TTC549 (cell line): ENCODE results near the gene TAF11L4.
"Not testable (repeated sequence)": the region's sequence is repeated elsewhere in the genome, so short reads cannot be mapped to it uniquely, and the experiment has no call there.

Source experiments
- FAIRE-seq: peaks from 2 replicates; lab custom pipeline; 2012; peaks lifted over from hg19 to GRCh38; lab: Jason Lieb, UNC

The TAF11L4 gene

GRCh38 chr5:17521501-17521900 is at the start of gene TAF11L4:
Gene TAF11L4 (plus strand): TSS chr5:17521801.
- FAIRE-seq: not testable (repeated sequence)

DNA sequence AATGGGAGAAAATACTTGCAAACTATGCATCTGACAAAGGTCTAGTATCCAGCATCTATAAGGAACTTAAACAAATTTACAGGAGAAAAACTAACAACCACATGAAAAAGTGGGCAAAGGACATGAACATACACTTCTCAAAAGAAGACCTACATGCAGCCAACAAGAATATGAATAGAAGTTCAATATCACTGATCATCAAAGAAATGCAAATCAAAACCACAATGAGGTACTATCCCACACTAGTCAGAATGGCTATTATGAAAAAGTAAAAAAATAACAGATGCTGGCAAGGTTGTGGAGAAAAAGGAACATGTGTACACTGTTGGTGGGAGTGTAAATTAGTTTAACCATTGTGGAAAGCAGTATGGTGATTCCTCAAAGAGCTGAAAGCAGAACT is 46.5 kb upstream of the TAF11L4 start:
- not testable (repeated sequence) for FAIRE-seq

GRCh38 chr5:17477043-17477442 is 44.6 kb upstream of the TAF11L4 start:
- no peak for FAIRE-seq

- no peak for FAIRE-seq
Measured at GRCh38 chr5:17477573-17478265, 43.9 kb upstream of the TAF11L4 start.

GRCh38 chr5:17481378-17481777 is 40.2 kb upstream of the TAF11L4 start:
- no peak for FAIRE-seq

DNA sequence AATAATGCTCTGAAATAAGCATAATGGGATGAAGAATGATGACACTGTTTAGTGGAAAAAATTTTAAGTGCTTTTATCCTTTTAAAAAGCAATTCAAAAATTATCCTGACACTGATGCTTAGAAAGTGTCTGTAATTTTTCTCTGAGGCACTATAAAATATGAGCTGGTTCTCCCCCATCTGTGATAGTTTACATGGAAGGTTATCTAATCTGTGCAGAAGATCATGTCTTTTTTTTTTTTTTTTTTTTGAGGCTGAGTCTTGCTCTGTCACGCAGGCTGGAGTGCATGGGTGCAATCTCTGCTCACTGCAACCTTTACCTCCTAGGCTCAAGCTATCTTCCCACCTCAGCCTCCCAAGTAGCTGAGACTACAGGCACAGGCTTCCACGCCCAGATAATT is 38.8 kb upstream of the TAF11L4 start:
- no peak for FAIRE-seq

DNA sequence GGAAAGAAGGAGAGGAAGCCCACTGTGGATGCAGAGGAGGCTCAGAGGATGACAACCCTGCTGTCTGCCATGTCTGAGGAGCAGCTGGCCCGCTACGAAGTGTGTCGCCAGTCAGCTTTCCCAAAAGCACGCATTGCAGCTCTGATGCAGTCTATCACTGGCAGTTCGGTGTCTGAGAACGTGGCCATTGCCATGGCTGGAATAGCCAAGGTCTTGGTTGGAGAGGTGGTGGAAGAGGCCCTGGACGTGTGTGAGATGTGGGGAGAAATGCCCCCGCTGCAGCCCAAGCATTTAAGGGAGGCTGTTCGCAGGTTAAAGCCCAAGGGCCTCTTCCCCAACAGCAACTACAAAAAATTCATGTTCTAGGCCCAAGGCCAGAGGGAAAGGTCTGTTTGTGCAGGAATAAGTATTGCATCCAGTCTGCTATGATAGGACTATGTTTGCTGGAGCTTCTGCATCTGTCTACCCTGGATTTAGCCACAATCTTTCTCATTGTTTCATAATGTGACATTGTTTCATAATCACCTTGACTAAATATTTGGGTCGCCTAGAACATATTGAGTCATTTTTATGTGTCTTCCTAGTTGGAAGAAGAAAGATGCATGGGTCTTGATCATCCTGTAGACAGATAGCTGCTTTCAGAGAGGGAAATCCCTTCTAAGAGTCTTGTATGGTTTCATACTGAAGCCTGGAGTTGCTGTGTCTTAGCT is 35.0 kb upstream of the TAF11L4 start:
- FAIRE-seq: not testable (repeated sequence)

GRCh38 chr5:17487174-17487512 is 34.5 kb upstream of the TAF11L4 start:
- FAIRE-seq: no peak

DNA sequence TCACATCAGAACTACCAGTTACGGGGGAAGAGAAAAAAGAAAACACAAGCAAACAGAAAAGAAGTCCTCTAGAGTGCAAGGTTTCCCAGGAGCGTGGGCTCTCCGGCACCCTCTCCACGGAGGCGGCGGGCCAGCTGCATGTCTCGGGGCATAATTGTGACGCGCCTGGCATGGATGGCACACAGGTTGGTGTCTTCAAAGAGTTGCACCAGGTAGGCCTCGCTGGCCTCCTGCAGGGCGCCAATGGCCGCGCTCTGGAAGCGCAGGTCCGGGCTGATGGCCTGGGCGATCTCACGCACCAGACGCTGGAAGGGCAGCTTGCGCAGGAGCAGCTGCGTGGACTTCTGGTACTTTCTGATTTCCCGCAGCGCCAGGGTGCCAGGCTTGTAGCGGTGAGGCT is 30.3 kb upstream of the TAF11L4 start:
- not testable (repeated sequence) for FAIRE-seq

GRCh38 chr5:17492770-17493169 is 28.8 kb upstream of the TAF11L4 start:
- no peak for FAIRE-seq

DNA sequence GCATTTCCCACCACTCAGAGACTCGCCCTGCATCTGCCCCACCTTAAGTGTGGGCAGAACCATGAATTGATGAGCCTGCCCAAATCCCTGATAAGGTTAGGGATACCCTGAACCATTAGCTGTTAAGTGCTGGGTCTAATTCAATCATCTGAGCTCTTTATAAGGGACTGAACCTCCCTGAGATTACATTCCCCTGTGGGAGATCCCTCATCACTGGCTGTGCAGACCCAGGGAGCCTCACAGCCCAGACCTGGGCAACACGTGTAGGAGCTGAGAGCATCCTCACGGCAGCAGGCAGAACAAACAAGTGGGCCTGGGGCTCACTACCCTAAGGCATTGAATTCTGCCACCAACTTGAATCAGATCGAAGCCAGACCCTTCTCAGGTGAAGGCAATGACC is 24.2 kb upstream of the TAF11L4 start:
- FAIRE-seq: no peak

GRCh38 chr5:17497931-17498330 is 23.7 kb upstream of the TAF11L4 start, which contains the start of gene TAF11L2:
Gene TAF11L2 (plus strand): TSS chr5:17498231.
- FAIRE-seq: not testable (repeated sequence)

- FAIRE-seq: no peak
Measured at GRCh38 chr5:17511775-17512325, 9.8 kb upstream of the TAF11L4 start.

GRCh38 chr5:17517526-17517925 is 4.1 kb upstream of the TAF11L4 start:
- not testable (repeated sequence) for FAIRE-seq

GRCh38 chr5:17518067-17518466 is 3.5 kb upstream of the TAF11L4 start, which contains the start of gene TAF11L3:
Gene TAF11L3 (plus strand): TSS chr5:17518367.
- FAIRE-seq: not testable (repeated sequence)

DNA sequence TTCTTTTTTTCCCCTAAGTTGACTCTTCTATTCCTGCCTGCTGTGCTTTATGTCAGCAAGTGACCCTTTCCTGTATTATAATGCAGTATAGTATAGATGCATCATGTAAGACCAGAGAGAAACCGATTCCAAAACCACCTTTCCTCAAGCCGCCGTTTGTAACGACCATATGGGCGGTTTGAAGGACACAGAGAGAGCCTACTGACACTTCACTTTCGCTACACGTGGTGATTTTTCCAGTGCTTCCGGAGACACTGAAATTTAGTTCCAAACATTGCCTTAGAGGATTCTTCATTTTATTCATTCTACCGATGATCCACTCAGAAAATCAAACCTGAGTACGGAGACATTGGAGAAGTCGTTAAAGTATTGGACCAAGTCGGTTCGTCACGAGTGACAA is 2.1 kb upstream of the TAF11L4 start:
- not testable (repeated sequence) for FAIRE-seq

DNA sequence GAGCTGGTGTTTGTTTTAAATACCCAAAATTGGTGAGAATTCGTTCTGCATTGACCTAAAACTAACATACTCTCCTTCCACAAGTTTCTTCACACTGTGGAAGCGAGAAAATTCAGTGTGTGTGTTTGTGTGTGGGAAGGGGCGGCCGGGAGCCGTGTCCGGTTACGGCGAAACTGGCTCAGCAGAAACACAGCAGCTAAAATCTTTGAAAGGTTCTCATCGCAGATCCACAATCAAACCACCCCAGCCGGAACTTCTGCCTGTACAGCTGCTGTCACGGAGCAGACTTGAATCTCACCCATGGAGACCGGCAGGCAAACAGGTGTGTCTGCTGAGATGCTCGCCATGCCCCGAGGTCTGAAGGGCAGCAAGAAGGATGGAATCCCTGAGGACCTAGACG is 3.3 kb downstream of the TAF11L4 start, which contains the start of gene TAF11L5:
Gene TAF11L5, plus strand, starts transcription at position 301 of the 400 bp plus-strand sequence.
- not testable (repeated sequence) for FAIRE-seq

DNA sequence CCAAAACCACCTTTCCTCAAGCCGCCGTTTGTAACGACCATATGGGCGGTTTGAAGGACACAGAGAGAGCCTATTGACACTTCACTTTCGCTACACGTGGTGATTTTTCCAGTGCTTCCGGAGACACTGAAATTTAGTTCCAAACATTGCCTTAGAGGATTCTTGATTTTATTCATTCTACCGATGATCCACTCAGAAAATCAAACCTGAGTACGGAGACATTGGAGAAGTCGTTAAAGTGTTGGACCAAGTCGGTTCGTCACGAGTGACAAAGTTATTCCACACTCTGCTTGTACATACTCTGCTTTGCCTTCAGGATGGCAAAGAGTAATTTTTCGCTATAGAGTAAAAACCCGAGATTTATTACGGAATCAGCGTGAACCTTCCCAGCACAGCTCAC is 4.9 kb downstream of the TAF11L4 start:
- FAIRE-seq: not testable (repeated sequence)

DNA sequence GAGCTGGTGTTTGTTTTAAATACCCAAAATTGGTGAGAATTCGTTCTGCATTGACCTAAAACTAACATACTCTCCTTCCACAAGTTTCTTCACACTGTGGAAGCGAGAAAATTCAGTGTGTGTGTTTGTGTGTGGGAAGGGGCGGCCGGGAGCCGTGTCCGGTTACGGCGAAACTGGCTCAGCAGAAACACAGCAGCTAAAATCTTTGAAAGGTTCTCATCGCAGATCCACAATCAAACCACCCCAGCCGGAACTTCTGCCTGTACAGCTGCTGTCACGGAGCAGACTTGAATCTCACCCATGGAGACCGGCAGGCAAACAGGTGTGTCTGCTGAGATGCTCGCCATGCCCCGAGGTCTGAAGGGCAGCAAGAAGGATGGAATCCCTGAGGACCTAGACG is 6.8 kb downstream of the TAF11L4 start, which contains the start of gene TAF11L6:
Gene TAF11L6, plus strand, starts transcription at position 301 of the 400 bp plus-strand sequence.
- not testable (repeated sequence) for FAIRE-seq
